NCI-H2227 (cell line): ENCODE results near the gene KIF25.
A peak's percentile ranks its signal among the peaks of the same experiment; 100 is the strongest.

ENCODE experiments used
- DNase-seq: peaks from one replicate; lab custom pipeline; 2025; ENCODE audit not compliant: unreplicated experiment; lab: John Stamatoyannopoulos, UW

Gene KIF25

DNA sequence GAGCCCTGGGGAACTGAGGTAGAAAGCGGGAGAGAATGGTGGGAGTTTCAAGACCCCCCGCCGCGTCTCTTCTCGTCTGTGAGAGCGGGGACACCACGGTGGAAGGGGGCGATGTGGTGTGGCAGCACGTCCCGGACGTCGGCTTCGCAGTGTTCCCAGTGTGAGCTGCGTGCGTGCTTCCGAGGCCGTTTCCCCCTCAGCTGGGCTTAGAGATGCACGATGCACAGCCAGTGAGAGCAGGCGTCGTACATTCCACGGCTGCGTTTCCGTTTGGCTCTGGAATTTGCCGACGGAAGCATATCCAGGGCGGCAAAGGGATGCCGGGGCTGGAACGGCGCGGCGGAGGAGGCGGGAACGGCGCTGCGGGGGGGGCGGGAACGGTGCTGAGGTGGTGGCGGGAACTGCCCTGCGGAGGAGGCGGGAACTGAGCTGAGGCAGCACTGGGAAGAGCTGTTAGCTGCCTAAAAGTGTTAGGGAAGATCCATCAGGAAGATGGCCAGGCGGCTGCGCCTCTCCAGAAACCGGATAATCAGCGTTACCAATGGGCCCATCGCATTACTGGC, 37.7 kb downstream of the KIF25 start:
- peak; percentile 69 for DNase-seq

- DNase-seq, result peak; percentile 64
Measured at GRCh38 chr6:168035661-168036545, 38.4 kb downstream of the KIF25 start.

- no peak for DNase-seq
Measured at GRCh38 chr6:168037242-168037641, 39.8 kb downstream of the KIF25 start.

DNA sequence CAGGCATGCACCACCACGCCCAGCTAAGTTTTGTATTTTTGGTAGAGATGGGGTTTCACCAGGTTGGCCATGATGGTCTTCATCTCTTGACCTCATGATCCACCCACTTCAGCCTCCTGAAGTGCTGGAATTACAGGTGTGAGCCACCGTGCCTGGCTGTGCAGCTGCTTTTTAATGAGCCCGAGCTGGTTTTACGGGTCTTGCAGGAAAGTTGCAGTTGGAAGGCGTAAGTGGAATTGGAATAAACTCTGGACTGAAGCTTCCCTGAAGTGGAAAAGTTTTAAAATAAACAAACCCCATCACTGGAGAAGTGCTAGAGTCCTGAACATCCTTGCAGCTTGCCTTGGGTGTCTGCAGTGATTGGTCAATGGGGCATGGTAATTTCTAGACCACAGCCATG, 40.4 kb downstream of the KIF25 start:
- no peak for DNase-seq

DNA sequence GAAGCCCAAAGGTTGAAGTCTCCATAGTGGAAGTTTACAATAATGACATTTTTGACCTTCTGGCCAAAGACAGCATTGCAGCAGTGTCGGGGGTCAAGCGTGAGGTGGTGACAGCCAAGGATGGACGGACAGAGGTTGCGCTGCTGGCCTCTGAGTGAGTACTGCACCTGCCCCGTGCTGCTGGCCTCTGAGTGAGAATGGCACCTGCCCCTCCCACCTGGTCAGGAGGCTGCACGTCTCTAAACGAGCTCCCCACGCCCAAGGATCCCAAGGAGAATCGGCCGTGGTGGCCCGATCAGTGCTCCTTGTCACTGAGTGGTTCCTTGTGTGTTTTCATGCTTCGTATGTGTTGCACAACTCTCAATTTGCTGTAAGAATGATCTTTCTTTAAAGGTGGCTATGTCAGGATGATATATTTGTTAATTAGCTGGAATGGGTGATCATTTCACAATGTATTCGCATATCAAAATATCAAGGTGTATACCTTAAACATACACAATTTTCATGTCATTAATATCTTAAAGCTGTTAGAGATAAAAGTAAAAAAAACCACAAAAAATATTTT, 41.2 kb downstream of the KIF25 start:
- DNase-seq, result no peak

DNA sequence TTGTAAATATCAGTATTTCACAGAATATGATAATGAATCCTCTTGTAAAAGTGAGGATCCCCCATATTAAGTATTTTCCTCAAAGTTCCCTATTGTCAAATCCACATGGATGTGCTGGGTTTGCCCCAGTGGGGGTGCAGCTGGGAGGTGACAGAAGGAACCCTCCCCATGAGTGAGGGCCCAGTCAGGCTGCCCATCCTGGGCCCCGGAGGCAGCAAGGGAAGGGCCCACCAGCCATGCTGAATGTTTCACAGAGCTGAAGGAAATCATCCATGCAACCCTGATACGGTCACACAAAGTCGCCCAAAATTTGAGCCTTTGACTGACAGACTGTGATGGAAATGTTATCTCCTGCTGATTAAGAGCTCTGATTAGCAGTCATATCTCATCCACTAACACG, 41.8 kb downstream of the KIF25 start:
- no peak for DNase-seq

DNA sequence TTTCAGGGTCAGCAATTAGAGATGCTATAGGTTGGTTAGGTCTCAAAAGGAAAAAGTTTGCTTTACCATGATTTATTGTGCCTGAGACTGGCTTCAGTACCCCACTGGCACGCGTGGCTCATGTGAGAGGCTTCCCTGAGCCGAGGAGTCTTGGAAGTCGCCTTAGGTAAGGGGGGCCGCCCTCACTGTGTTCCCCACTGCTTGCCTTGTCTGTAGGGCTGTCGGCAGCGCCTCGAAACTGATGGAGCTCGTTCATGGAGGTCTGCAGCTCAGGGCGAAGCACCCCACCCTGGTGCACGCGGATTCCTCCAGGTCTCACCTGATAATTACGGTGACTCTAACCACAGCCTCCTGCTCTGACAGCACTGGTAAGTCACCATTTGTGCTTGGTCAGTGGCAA, 42.4 kb downstream of the KIF25 start:
- DNase-seq, result no peak

DNA sequence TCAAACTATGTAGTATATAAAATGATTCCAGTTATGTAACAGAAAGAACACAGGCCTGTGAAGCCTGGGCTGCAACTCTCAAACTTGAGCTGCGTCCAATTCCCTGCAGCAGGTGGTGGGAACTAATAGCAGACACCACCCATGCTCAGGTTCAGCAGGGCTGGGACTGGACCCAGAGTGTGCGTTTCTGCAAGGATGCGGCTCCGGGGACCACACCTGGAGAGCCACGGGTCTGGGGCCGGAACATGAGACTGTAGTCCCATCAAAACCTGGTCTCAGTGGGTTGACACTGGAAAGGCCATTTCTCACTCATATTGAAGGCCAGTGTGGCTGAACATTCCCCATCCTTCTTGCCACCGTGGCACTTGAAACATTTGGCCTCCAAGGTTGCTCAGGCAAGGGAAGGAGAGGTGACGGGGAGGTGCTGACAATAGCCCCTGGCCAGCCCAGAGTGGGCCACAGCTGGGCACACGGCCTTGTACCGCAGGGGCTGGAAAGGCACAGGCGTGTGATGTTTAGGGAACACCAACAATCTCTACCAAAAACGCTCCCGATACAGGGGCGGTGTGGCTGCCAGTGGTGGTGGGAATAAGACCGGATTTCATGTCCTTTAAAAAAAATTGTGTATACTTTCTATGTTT, 43.5 kb downstream of the KIF25 start:
- DNase-seq, result no peak

DNA sequence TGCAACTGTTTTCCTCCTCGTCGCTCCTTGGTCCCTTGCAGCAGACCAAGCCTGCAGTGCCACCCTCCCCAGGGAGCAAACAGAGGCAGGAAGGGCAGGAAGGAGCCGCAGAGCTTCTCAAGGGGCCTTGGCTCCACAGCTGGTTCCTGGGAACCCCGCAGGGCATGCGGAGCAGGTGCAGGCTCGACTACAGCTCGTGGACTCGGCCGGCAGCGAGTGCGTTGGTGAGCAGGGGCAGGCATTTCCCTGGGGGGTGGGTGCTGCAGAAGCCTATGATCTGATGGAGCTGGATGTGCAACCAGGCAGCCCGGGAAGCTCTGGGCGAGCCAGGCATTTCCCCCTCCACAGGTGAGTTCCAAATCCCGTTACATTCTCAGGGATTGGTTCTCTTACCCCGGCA, 44.5 kb downstream of the KIF25 start:
- DNase-seq, result no peak

DNA sequence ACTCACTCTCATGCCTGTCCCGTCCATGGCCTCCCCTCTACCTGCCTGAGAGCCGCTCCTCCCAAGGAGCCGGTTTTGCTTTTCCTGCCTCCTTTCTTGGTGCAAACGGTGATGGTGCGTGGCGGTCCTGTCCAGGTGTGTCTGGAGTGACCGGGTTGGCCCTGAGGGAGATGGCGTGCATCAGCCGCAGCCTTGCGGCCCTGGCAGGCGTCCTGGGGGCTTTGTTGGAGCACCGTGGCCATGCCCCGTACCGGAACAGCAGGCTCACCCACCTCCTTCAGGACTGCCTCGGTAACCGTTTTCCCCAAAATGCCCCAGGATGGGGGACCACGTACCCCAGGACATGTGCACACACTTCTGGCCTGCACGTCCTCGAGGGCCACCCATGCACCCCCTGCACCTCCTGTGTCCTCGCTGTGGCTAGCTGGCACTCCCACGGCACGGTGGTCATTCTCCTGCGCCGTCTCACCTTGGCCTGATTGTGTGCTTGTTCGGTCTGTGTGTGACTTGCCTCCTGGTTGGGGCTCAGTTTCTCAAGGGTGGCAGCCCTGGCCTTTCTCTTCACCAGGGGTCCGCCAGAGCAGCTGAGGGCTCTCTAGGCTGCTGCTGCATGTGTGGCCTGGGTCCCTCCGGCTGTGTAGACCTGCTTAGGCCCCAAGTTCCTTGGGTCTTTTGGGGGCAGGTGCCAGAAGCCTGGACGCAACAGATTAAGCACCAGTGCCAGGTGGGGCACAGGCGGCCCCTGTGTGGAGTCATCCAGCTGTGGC, 45.1 kb downstream of the KIF25 start:
- no peak for DNase-seq

GRCh38 chr6:168043193-168043847, 45.8 kb downstream of the KIF25 start:
- DNase-seq, result no peak

- DNase-seq, result no peak
Measured at GRCh38 chr6:168043848-168044415, 46.5 kb downstream of the KIF25 start.

DNA sequence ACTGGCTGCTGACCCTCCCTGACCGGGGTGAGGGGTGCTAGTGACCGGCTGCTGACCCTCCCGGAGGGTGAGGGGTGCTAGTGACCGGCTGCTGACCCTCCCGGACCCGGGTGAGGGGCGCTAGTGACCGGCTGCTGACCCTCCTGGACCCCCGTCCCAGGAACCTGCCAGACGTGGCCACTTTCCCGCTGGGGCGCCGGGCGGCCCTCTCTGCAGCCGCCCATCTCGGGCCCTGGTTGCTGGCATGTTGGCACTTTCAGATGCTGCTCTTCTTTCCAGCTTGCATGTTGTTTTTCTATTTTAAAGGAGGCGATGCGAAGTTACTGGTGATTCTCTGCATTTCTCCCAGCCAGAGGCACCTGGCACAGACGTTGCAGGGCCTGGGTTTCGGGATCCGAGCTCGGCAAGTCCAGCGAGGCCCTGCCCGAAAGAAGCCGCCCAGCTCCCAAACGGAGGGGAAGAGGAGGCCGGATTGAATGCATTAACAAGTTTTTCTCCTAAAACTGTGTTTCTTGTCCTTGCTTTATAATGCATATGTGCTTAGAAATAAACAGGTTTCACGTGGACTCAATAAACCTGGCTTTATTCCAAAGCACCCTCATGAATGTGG, 47.2 kb downstream of the KIF25 start:
- no peak for DNase-seq

DNA sequence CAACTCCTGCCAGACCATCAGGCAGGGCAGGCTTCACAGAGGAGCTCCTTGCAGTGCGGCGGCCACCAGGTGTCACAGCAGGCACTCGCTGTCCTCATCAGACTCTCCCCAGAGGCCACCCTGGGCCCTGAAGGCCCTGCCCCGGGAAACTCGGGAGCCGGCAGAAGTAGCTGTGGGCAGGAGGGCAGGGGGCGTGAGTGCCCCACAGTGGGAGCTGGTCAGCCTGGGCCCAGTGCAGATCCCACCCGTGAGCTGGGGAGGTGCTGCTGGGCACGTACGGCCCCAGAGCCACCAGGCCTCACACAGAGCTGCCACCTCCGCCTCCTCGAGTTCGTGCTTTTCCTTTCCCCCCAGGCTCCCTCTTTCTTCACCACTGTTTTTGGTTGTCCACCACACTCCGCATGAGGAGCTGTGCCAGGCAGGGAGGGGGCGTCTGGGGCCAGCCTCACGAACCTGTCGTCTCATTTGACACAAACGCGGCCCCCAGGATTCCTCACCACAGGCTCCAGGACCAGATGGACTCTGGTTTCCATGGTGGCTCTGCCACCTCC, 47.7 kb downstream of the KIF25 start:
- DNase-seq, result no peak

DNA sequence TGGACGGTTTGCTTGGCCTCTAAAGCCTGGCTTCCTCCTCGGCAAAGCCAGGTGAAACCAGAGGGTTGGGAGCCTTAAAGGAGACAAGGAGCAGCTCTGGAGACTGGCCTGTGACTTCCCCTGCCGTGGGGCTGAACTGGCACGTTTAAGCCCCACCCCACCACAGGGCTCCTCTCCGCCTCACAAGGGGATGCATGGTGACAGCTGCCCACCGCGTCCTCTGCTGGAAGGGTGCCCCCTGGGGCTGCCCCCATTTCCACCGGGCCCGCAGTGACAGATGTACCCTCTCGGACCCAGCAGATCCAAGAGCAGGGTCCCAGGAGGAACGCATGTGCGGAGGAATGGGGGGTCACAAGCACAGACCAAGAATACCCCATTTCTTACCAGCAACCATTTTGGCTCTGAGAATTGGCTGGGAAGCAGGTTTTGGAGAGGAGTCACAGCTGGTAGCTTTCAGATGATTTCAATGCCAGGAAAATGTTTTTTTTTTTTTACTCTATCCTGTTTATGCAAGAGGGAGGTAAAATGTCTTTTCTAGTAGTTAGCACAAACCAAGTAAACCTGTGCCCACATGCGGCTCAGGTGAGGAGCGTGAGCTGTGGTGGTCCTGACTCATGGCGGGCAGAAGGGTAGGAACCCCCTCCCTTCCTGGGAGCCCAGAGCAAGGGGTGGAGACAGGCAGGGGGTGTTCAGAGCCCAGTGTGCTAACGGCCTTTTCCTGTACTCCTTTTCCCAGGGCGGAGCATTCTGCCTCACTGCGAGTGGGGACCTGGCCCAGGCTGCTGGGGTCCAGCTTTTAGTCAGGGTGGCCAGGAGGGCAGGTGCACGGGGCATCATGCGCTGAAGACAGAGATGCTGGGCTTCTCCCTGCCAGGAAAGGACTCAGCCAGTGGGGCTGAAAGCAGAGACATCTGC, 48.5 kb downstream of the KIF25 start:
- no peak for DNase-seq

DNA sequence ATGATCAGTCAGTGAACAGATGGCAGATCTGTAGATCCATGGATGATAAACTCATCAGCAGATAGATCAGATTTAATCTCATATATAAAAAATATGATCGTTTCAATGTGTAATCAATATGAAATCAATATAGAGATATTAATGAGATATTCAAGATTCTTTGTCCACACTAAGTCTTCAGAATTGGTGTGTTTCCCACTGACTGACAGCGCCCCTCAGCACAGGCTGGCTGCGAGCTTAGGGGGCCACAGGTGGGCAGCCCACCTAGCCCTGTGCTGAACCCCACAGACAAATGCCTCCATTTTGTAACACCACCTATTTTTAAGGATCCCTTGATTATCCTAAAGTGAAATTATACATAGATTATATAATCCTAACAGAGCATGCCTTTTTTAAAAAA, 49.2 kb downstream of the KIF25 start:
- no peak for DNase-seq

DNA sequence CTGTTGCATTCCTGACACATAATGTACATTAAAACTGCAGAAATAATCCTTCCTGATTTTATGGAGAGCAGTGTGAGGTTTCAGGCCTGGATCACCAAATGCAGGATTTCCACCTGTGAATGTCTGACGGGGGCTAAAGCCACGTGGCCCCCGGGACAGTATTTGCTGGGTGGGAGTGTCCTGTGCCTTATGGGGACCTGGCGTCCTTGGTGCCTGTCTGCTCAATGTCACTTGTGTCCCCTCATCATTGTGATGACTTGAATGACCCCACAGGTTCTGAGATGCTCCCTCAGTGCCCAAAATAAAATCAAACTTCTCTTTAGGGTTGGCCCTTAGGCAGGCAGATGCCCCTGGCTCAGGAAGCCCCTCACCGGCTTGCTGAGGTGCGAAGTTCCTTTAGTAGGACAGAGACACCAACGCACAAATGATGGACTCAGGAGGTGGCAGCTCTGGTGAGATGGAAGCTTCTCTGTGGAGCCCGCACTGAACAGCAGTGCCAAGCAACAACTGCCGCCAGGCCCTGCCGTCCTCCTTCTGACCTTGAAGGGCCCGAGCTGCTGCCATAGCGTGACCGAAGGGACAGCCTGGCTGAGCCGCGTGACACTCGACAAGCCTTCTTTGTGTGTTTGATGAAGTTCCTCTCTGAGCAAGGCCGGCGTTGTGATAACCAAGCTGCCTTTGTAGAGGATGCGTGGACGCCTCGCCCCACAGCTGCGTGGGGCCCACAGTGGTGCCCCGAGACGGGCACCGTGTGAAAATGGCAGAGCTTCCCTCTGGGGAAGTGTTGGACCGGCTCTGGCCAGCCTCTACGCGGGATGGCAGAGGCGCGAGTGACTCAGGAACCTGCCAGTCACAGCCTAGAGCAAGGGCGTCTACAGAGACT, 50.6 kb downstream of the KIF25 start:
- no peak for DNase-seq

- no peak for DNase-seq
Measured at GRCh38 chr6:168048724-168049025, 51.2 kb downstream of the KIF25 start.
